Midbrain (tissue), 1 donor: ENCODE measurements around the gene VCAN.

ENCODE experiments used
- DNase-seq: peaks from one replicate; lab custom pipeline; 2025; lab: John Stamatoyannopoulos, UW

The VCAN gene

GRCh38 chr5:83496626-83497025 is 25.1 kb downstream of the VCAN start:
- no peak for DNase-seq

GRCh38 chr5:83498585-83498984 is 27.0 kb downstream of the VCAN start:
- DNase-seq: no peak

GRCh38 chr5:83503662-83504061 is 32.1 kb downstream of the VCAN start:
- DNase-seq: no peak

GRCh38 chr5:83507431-83507830 is 35.9 kb downstream of the VCAN start:
- DNase-seq: no peak

GRCh38 chr5:83509540-83509939 is 38.0 kb downstream of the VCAN start:
- no peak for DNase-seq

- DNase-seq: no peak
These were observed 38.7 kb downstream of the VCAN start for GRCh38 chr5:83510260-83510659.

- no peak for DNase-seq
These were observed 40.7 kb downstream of the VCAN start for GRCh38 chr5:83512061-83512745.

- DNase-seq: no peak
These were observed 41.5 kb downstream of the VCAN start for GRCh38 chr5:83513081-83513480.

GRCh38 chr5:83513491-83513890 is 41.9 kb downstream of the VCAN start:
- no peak for DNase-seq

GRCh38 chr5:83516377-83516776 is 44.8 kb downstream of the VCAN start:
- no peak for DNase-seq

- DNase-seq: no peak
These were observed 45.6 kb downstream of the VCAN start for GRCh38 chr5:83517072-83517687.

GRCh38 chr5:83517688-83518085 is 46.1 kb downstream of the VCAN start:
- no peak for DNase-seq

- DNase-seq: no peak
These were observed 46.9 kb downstream of the VCAN start for GRCh38 chr5:83518319-83519061.

GRCh38 chr5:83522446-83522845 is 50.9 kb downstream of the VCAN start:
- no peak for DNase-seq

GRCh38 chr5:83523929-83524328 is 52.4 kb downstream of the VCAN start:
- DNase-seq: no peak

GRCh38 chr5:83524345-83524744 is 52.8 kb downstream of the VCAN start:
- DNase-seq: no peak

- DNase-seq: no peak
These were observed 53.4 kb downstream of the VCAN start for GRCh38 chr5:83524991-83525390.

GRCh38 chr5:83526289-83526688 is 54.7 kb downstream of the VCAN start:
- DNase-seq: no peak

GRCh38 chr5:83527221-83527620 is 55.7 kb downstream of the VCAN start:
- DNase-seq: no peak

- no peak for DNase-seq
These were observed 56.3 kb downstream of the VCAN start for GRCh38 chr5:83527722-83528438.

GRCh38 chr5:83528439-83528769 is 56.9 kb downstream of the VCAN start:
- no peak for DNase-seq

- DNase-seq: no peak
These were observed 58.6 kb downstream of the VCAN start for GRCh38 chr5:83530193-83530592.

GRCh38 chr5:83531661-83532060 is 60.1 kb downstream of the VCAN start:
- no peak for DNase-seq
